NCI-H748 (cell line): Measurements from ENCODE around the gene CALML4.
A peak's percentile ranks its signal among the peaks of the same experiment; 100 is the strongest.
"Not testable (repeated sequence)": the region's sequence is repeated elsewhere in the genome, so short reads cannot be mapped to it uniquely, and the experiment has no call there.

Experiments
- DNase-seq: peaks from one replicate; lab custom pipeline; 2025; ENCODE audit not compliant: unreplicated experiment; lab: John Stamatoyannopoulos, UW

CALML4 gene

GRCh38 chr15:68192804-68193486, 12.2 kb downstream of the CALML4 start:
- no peak for DNase-seq

GRCh38 chr15:68192117-68192516, 13.0 kb downstream of the CALML4 start:
- no peak for DNase-seq

- DNase-seq, result no peak
Measured at GRCh38 chr15:68191555-68191954, 13.6 kb downstream of the CALML4 start.

- no peak for DNase-seq
Measured at GRCh38 chr15:68190048-68190447, 15.1 kb downstream of the CALML4 start.

GRCh38 chr15:68188647-68189046, 16.5 kb downstream of the CALML4 start:
- no peak for DNase-seq

GRCh38 chr15:68187559-68187958, 17.6 kb downstream of the CALML4 start:
- no peak for DNase-seq

- no peak for DNase-seq
Measured at GRCh38 chr15:68186671-68187397, 18.3 kb downstream of the CALML4 start.

- no peak for DNase-seq
Measured at GRCh38 chr15:68184616-68185480, 20.3 kb downstream of the CALML4 start.

GRCh38 chr15:68183616-68184315, 21.4 kb downstream of the CALML4 start:
- DNase-seq, result no peak

- no peak for DNase-seq
Measured at GRCh38 chr15:68177742-68178141, 27.4 kb downstream of the CALML4 start.

GRCh38 chr15:68176601-68177000, 28.5 kb downstream of the CALML4 start:
- no peak for DNase-seq

- DNase-seq, result no peak
Measured at GRCh38 chr15:68175526-68175925, 29.6 kb downstream of the CALML4 start.

- DNase-seq, result no peak
Measured at GRCh38 chr15:68173119-68173518, 32.0 kb downstream of the CALML4 start.

- not testable (repeated sequence) for DNase-seq
Measured at GRCh38 chr15:68172037-68172436, 33.1 kb downstream of the CALML4 start.

- no peak for DNase-seq
Measured at GRCh38 chr15:68166847-68167246, 38.3 kb downstream of the CALML4 start.

GRCh38 chr15:68163191-68163590, 41.9 kb downstream of the CALML4 start:
- DNase-seq, result no peak

- no peak for DNase-seq
Measured at GRCh38 chr15:68158046-68158628, 47.0 kb downstream of the CALML4 start.

- no peak for DNase-seq
Measured at GRCh38 chr15:68157074-68157473, 48.1 kb downstream of the CALML4 start.

- peak; percentile 56 for DNase-seq
Measured at GRCh38 chr15:68154923-68155559, 50.1 kb downstream of the CALML4 start.

- no peak for DNase-seq
Measured at GRCh38 chr15:68152342-68152741, 52.8 kb downstream of the CALML4 start.
